H1 (cell line): ENCODE measurements around the gene TBC1D32. TPM values are rescaled to one million over a fixed set of nuclear protein-coding genes. Genes with fewer than 3 reads are reported as not detected.

ENCODE experiments used
- CHD1 ChIP-seq: IDR thresholded peaks from 2 replicates; pipeline ENCODE4 v1.6.1; 2012; ENCODE audit warnings: low read depth, low read length, improper control_type of control experiment
- KDM5A ChIP-seq: fragments of 200-600 bp; IDR thresholded peaks from 2 replicates; pipeline ENCODE4 v1.7.1; 2012; ENCODE audit warnings: mild to moderate bottlenecking, low read length, inconsistent platforms, mixed read lengths
- SIX5 ChIP-seq: IDR thresholded peaks from 2 replicates; pipeline ENCODE4 v1.6.1; 2011; ENCODE audit warnings: mild to moderate bottlenecking, low read depth, low read length
- TCF12 ChIP-seq: IDR thresholded peaks from 2 replicates; pipeline ENCODE4 v1.6.1; 2011; ENCODE audit warnings: low read depth, mild to moderate bottlenecking, low read length
- polyA plus RNA-seq, 7 experiments: library from polyadenylated mRNA; depleted of rRNA in 3 of 7; stranded (reverse) in 5 of 7; unstranded in 2 of 7; fragments of >200 nt in 5 of 7; fragments of 200-250 nt in 2 of 7; gene quantifications; 1 replicate in 5 of 7; 2 replicates in 1 of 7; 4 replicates in 1 of 7; pipeline versions ENCODE4 v1.2.1 to v1.2.3, GENCODE V29; 2011 to 2013; ENCODE audit warnings: missing spikeins in 2 of 7, mixed read lengths in 2 of 7
- total RNA-seq: library from RNA; stranded (reverse); fragmentation: NEBNext Ultra II Directional; extraction: Animal tissue kit (Norgen Biotek cat#: 25700); gene quantifications from 2 replicates; pipeline ENCODE4 v1.2.1, GENCODE V29; 2021
- TF ChIP-seq, protein P1 (sequence below): fragments of 300-600 bp; sonication (generic); IDR thresholded peaks from 2 replicates; pipeline ENCODE4 v1.7.1; 2012; ENCODE audit warnings: low read length, moderate library complexity, mild to moderate bottlenecking, inconsistent platforms; ENCODE audit not compliant: insufficient replicate concordance

Gene TBC1D32
- total and polyA plus RNA-seq, 2 of the 8 experiments (the other 6 are each of a cell fraction or from before 2014, with no cell fraction given), result 5.3 to 7.1 TPM

DNA sequence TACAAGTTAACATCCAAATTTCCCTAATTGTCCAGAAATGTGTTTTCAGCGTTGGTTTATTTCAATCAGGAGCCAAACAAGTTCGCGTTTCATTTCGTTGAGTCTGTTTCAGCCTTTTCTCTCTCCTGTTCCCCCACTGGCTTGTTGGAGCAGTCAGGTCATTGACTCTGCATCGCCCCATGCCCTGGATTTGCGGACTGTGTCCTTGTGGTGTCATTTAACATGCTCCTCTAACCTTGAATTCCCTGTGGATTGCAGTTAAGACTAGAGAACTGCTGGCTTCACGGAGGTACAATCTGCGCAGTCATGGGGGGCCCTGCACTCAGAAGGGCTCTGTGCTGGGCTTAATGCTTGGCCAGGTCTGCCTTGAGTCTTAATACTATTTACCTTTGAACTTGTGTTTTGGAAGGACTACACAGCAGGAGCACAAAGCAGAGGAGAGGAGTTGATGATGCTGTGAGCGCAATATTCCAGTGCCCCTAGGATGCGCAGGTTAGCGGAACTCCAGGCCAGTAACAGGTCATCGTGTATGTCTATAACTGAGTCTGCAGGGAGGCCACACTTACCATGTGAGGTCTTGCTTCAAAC is 5.5 kb upstream of the TBC1D32 start (continued):
- TF ChIP-seq, protein P1, sequence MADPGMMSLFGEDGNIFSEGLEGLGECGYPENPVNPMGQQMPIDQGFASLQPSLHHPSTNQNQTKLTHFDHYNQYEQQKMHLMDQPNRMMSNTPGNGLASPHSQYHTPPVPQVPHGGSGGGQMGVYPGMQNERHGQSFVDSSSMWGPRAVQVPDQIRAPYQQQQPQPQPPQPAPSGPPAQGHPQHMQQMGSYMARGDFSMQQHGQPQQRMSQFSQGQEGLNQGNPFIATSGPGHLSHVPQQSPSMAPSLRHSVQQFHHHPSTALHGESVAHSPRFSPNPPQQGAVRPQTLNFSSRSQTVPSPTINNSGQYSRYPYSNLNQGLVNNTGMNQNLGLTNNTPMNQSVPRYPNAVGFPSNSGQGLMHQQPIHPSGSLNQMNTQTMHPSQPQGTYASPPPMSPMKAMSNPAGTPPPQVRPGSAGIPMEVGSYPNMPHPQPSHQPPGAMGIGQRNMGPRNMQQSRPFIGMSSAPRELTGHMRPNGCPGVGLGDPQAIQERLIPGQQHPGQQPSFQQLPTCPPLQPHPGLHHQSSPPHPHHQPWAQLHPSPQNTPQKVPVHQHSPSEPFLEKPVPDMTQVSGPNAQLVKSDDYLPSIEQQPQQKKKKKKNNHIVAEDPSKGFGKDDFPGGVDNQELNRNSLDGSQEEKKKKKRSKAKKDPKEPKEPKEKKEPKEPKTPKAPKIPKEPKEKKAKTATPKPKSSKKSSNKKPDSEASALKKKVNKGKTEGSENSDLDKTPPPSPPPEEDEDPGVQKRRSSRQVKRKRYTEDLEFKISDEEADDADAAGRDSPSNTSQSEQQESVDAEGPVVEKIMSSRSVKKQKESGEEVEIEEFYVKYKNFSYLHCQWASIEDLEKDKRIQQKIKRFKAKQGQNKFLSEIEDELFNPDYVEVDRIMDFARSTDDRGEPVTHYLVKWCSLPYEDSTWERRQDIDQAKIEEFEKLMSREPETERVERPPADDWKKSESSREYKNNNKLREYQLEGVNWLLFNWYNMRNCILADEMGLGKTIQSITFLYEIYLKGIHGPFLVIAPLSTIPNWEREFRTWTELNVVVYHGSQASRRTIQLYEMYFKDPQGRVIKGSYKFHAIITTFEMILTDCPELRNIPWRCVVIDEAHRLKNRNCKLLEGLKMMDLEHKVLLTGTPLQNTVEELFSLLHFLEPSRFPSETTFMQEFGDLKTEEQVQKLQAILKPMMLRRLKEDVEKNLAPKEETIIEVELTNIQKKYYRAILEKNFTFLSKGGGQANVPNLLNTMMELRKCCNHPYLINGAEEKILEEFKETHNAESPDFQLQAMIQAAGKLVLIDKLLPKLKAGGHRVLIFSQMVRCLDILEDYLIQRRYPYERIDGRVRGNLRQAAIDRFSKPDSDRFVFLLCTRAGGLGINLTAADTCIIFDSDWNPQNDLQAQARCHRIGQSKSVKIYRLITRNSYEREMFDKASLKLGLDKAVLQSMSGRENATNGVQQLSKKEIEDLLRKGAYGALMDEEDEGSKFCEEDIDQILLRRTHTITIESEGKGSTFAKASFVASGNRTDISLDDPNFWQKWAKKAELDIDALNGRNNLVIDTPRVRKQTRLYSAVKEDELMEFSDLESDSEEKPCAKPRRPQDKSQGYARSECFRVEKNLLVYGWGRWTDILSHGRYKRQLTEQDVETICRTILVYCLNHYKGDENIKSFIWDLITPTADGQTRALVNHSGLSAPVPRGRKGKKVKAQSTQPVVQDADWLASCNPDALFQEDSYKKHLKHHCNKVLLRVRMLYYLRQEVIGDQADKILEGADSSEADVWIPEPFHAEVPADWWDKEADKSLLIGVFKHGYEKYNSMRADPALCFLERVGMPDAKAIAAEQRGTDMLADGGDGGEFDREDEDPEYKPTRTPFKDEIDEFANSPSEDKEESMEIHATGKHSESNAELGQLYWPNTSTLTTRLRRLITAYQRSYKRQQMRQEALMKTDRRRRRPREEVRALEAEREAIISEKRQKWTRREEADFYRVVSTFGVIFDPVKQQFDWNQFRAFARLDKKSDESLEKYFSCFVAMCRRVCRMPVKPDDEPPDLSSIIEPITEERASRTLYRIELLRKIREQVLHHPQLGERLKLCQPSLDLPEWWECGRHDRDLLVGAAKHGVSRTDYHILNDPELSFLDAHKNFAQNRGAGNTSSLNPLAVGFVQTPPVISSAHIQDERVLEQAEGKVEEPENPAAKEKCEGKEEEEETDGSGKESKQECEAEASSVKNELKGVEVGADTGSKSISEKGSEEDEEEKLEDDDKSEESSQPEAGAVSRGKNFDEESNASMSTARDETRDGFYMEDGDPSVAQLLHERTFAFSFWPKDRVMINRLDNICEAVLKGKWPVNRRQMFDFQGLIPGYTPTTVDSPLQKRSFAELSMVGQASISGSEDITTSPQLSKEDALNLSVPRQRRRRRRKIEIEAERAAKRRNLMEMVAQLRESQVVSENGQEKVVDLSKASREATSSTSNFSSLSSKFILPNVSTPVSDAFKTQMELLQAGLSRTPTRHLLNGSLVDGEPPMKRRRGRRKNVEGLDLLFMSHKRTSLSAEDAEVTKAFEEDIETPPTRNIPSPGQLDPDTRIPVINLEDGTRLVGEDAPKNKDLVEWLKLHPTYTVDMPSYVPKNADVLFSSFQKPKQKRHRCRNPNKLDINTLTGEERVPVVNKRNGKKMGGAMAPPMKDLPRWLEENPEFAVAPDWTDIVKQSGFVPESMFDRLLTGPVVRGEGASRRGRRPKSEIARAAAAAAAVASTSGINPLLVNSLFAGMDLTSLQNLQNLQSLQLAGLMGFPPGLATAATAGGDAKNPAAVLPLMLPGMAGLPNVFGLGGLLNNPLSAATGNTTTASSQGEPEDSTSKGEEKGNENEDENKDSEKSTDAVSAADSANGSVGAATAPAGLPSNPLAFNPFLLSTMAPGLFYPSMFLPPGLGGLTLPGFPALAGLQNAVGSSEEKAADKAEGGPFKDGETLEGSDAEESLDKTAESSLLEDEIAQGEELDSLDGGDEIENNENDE, result no peak
- TF ChIP-seq TCF12 (no peak), SIX5 (no peak), CHD1 (no peak), KDM5A (no peak)
- TF ChIP-seq, all 59 proteins: peak for 0
